Skin of body (tissue), 2 donors: Measurements from ENCODE around the gene SERPIND1. TPM values are rescaled to one million over a fixed set of nuclear protein-coding genes. Genes with fewer than 3 reads are reported as not detected.

Experiments
- DNase-seq: peaks from one replicate; lab custom pipeline; 2025; lab: John Stamatoyannopoulos, UW
- total RNA-seq: library from RNA; depleted of rRNA; stranded (reverse); fragments of >200 nt; gene quantifications from one replicate; pipeline ENCODE4 v1.2.3, GENCODE V29; 2014

Gene SERPIND1
- total RNA-seq, 1 donor from 2014 or later = not detected

GRCh38 chr22:20771918-20772625 lies 1.8 kb upstream of the SERPIND1 start:
- no peak for DNase-seq

GRCh38 chr22:20774882-20775281 lies 969 bp downstream of the SERPIND1 start:
- no peak for DNase-seq

GRCh38 chr22:20775342-20775895 lies 1.5 kb downstream of the SERPIND1 start:
- DNase-seq = no peak

GRCh38 chr22:20776624-20777405 lies 2.9 kb downstream of the SERPIND1 start:
- DNase-seq = no peak

- peak; percentile 48 for DNase-seq
Observed at GRCh38 chr22:20777420-20778177, 3.7 kb downstream of the SERPIND1 start.

- DNase-seq = no peak
Observed at GRCh38 chr22:20779014-20779817, 5.3 kb downstream of the SERPIND1 start.

GRCh38 chr22:20779818-20780158 lies 5.9 kb downstream of the SERPIND1 start:
- DNase-seq = no peak

- DNase-seq = no peak
Observed at GRCh38 chr22:20781272-20781990, 7.5 kb downstream of the SERPIND1 start.

GRCh38 chr22:20782083-20782482 lies 8.2 kb downstream of the SERPIND1 start:
- no peak for DNase-seq

- no peak for DNase-seq
Observed at GRCh38 chr22:20782596-20783299, 8.8 kb downstream of the SERPIND1 start.

GRCh38 chr22:20783300-20783673 lies 9.4 kb downstream of the SERPIND1 start:
- DNase-seq = no peak

- no peak for DNase-seq
Observed at GRCh38 chr22:20783844-20784723, 10.2 kb downstream of the SERPIND1 start.

- no peak for DNase-seq
Observed at GRCh38 chr22:20785415-20785814, 11.5 kb downstream of the SERPIND1 start.

GRCh38 chr22:20786048-20786447 lies 12.1 kb downstream of the SERPIND1 start:
- no peak for DNase-seq

GRCh38 chr22:20786536-20786979 lies 12.6 kb downstream of the SERPIND1 start:
- no peak for DNase-seq

GRCh38 chr22:20787223-20787622 lies 13.3 kb downstream of the SERPIND1 start:
- DNase-seq = no peak

- no peak for DNase-seq
Observed at GRCh38 chr22:20787746-20788626, 14.1 kb downstream of the SERPIND1 start.
